Stimulated activated CD8-positive, alpha-beta memory T cell treated with anti-CD3 and anti-CD28 coated beads, Interleukin-12 subunit alpha, Interleukin-12 subunit beta, amount 100 ng/mL, for 24 hours (primary cell): ENCODE measurements around the gene KSR1.

Source experiments
- DNase-seq: peaks from one replicate; pipeline ENCODE4 v3.0.0-alpha.2; 2020; ENCODE audit errors: extremely low read depth

Gene KSR1

DNA sequence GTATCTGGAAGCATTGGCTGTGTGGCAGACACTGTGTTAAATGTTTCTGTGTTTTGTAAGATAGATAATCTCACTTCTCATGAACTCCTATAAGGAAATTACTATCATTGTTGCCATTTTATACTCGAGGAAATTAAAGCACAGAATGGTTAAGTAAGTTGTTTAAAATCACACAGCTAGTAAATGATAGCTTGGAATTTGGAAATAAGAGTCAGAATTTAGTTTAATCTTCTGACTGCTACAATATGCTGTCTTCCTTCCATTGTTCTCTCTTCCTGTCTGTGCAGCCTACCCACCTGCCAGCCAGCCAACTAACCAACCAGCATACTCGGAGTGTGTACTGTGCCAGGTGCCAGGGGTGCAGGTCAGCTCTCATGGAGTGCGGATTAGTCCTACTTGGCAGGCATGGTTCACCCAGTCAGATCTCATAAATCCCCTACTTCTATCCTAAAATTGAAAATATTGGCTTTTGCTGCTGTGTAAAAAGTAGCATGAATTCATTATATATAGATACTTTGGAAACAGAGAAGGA is 94.8 kb downstream of the KSR1 start:
- no peak for DNase-seq

DNA sequence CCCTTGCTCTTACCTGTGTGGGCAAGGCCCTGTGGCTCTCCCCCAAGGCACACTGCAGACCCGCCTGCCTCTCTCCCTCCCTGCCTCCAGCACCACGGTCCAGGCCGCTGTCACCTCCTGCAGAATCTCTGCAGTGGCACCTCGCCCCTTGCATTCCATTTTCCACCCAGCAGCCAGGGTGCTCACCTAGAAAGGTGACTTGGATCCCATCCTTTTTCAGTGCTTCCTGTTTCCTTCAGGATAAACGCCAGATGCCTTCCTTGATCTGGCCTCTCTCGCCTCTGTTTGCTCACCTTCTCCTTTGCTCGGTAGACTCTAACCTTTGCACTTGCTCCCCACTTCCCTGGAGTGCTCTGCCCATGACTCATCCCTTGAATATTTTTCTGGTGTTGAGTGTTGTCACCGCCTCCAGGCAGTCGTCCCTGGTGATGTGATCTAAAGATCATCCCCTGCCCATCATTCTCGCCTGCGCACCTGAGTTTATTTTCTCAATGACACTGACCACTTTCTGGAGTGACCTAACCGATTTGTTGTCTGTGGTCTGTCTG is 95.5 kb downstream of the KSR1 start:
- DNase-seq, result no peak

DNA sequence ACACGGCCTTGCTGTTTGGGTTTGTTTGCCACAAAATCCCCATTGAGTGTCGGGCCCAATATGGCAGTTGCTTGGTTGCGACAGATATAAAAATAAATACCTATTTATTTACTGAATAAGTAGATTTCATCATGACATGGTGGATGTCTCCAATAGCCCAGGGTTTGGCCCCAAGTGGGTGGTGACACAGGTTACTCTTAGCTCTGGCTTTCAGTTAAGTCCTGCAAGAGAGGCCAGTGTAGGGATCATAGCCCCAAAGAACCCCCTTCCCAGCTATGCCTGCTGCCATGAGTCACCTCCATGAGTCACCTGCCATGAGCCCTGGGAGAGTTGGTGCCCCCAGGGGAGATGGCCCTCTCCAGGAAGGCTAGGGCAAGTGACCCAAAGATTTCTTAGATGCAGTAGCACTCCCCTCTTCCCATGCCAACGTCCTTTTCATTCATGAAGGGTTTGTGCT is 96.1 kb downstream of the KSR1 start:
- no peak for DNase-seq

DNA sequence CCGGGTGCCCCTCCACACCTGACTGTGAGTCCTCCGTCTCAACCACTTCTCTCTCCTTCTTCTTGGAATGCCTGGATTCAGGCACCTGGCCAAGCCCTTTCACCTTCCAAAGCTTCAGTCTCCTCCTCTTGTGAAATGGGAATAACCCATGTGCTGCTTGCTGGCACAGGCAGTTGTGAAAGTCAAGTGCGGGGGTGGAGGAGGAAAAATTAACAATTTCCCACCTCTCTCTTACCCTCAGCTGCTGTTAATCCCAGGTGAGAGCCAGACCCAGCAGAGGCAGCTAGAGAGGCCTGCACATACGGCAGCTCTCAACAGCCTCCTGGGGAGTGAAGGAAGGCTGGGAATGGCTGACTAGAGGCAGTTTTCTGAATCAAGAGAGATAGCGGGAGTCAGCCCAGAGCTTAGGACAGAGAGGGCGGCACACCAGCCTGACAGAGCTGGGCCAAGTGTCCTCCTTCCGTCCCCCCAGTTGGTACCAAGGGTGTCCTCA is 96.8 kb downstream of the KSR1 start:
- DNase-seq, result no peak

DNA sequence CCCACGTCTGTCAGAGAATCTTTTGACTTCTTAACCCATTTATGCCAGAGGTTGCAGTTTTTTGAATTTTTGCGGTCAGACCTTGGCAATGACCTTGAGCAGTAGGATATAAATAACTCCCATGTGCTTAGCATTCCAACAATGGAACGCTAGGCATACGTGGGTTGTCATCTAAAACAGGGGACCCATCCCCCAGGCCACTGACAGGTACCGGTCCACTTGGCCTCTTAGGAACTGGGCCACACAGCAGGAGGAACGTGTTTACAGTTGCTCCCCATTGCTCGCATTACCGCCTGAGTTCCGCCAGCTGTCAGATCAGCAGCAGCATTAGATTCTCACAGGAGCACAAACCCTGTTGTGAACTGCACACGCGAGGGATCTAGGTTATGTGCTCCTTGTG is 97.9 kb downstream of the KSR1 start:
- DNase-seq, result no peak

DNA sequence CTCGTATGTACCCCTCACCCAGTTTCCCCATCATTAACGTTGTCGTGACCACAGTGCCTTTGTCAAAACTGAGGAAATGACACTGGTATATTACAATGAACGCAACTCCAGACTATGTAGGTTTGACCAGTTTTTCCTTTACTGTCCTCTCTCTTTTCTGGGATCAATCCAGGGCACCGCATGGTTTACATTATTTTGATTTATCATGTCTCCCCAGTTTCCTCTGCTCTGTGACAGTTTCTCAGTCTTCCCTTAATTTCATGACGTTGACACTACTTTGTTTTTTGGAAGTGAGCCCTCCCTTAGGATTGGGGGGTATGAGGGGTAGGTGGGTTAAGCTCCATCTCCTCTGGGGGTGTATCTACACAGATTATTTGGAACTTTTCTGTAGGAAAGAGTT is 98.7 kb downstream of the KSR1 start:
- no peak for DNase-seq

DNA sequence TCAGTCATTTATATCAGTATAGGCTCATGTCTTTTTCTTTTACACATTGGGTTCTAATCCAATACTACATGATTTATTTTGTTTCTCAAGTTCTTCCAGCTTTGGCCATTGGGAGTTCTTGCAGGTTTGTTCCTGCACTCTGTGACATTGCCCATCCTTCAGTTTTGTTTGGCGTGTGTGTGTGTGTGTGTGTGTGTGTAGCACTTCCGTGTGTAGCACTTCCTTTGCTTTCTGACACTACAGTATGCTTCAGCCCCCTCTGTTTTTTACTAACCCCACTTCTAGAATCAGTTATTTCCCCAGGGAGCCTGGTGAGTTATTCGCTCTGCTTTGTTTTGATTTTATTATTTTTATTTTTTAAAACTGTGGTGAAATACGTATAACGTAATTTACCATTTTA is 99.1 kb downstream of the KSR1 start:
- DNase-seq, result no peak

DNA sequence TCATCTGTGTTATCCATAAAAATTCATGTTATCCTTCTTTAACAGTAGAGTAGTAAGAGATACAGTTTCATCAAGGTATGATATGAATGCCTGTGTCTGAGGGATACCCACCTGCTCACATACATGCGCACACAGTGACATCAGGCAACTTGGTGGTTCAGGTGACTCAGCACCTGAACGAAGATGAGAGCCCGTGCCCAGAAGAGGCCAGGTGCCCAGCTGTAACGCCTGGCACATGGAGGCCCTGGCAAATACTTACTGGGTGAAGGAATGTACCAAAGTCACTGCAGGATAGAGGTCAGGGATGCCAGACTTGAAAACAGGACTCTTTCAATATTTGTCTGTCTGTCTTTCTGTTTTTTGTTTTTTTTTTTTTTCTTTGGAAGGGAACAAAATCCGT is 102.1 kb downstream of the KSR1 start:
- no peak for DNase-seq

DNA sequence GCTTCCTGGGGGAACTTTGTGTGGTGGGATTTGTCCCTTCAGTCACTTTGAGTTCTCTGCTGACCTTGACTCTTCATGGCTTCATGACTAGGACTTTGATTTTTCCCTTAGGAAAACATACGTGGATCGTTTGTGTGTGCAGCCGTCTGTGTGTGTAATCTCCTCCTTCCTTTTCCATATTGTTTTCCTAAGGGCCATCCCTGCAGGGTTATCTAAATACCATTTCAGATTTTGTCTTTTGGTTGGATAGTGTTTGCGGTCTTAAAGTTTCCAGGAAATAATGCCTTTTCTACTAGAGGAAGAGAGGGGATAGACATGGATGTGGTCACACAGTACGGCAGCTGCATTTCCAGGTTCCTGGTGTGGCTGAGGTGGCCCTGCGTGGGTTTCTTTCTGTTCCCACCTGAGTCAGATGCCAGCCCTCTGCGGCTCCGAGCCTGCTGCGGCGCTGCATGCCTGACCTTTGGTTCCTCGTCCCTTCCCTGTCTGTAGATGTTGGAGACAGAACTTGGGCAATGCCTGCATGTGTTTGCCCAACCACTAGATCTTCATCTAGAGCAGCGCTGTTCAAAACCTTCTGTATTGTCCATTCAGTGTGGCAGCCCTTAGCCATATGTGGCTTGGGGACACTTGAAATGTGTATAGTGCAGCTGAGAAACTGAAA is 102.7 kb downstream of the KSR1 start:
- no peak for DNase-seq

DNA sequence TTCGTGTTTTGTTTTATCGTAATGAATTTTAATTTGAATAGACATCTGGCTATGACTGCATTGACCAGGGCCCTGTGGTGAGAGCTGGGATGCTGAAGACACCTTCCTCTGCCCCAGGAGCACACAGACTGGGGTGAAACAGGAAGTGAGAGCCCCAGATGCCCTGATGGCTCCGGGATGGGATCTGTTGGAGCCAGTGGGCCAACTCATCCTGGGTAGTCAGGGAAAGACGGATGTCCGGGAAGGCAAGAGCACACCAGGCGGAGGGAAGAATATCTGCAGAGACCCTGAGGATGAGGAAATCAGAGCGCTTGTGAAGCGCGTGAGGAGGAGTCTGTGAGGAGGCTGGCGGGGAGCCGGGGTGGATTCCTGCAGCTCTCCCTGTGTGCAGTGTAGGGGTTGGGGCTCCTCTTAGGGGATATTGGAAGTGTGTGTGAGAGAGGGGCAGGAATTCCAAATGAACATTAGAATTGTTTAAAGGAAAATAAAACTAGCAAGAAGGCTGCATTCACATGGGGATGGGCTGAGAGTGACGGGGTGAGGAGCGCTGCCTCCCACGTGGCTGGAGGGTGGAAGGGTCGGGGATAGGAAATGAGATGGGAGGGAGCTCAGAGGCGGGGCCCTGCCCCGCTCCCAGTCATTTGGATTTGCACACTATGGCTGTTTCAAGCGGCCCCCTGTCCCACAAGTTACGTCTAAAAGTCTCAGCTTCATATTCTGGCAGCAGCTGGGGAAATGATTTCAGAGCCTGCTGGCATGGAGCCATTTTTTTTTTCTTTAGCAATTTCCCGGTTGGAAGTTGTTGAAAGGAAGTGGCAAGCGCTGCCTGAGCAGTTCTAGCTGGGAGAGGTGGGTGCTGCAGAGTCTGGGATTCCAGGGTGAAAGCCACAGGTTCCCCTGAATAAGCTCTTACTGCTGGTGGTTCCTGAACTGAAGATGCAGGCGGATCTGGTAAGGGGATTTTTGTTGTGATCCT is 103.5 kb downstream of the KSR1 start:
- no peak for DNase-seq

DNA sequence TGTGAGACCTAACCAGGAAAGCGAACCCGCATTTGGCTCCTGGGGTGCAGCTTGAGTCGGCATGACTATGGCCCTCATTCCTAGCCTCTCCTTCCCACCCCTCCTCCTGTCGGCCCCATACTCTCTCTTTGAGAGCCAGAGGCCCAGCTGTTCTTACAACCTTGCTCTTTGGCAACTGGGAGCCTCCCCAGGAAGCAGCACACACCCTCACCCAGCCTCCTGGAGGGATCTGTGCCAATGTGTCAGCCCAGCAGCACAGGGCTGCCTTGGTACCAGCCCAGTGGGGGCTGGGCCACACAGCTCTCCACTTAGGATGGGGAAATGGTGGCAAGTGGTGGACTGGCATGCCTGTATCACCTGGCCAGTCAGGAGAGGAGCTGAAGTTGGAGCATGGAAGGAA is 104.4 kb downstream of the KSR1 start:
- DNase-seq, result no peak

DNA sequence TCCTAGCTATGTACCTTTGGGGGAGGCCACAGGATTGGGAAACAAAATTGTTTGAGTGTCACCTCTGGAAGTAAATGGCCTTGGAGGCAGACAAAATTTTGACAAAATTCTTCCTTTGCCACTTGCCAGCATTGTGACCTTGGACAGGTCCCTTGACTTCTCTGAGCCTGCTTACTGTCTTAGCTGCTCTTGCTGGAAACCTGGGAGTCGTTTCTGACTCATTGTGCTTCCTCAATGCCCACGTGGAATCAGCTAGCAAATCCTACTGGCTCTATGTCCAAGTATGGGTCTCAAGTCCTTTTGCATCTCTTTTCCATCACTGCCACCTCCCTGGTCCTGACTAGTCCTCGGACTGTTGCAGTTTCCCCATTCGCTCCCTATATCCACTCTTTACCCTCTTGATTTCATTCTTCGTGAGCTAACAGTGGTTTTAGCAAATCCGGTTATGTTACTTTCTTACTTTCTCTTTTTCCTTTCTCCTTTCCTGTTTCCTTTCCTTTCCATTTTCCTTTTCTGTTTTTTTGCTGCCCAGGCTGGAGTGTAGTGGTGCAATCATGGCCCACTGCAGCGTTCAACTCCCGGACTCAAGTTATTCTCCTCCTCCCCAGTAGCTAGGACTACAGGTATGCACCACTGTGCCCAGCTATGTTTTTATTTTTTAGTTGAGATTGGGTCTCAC is 106.7 kb downstream of the KSR1 start:
- no peak for DNase-seq

DNA sequence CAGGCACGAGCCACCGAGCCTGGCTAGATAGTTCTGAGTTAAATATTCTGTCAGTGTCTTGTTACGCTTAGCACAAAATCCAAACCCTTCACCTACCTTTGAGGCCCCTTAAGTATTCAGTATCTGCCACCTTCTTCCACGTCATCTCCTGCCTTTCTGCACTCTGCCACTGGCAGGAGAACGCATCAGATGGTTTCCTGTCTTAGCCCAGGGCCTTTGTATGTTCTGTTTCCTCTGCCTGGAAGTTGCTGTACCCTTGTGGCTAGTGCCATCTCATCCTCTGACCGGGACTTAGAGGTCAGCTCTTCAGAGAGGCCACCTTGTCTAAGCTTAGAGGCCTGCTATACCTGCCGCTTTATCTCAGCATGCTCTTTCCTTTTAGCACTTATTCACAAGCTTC is 107.3 kb downstream of the KSR1 start:
- DNase-seq, result no peak

DNA sequence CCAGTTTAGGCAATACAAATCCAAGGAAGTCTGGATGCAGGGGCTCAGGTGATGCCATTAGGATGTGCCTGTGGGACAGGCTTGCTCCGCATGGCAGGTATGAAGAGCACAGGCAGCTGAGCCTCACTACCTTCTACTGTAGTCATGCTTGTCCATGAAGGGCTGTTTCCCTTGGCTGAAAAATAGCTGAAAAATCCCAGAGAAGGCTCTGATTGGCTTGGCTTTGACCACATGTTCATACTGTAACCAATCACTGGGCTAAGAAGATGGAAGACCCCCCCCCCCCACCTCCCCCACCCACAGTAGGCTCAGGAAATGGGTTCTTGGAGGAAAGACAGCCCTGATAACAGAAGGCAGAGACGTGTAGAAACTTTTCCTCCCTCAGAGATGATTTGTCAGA is 108.2 kb downstream of the KSR1 start:
- no peak for DNase-seq

DNA sequence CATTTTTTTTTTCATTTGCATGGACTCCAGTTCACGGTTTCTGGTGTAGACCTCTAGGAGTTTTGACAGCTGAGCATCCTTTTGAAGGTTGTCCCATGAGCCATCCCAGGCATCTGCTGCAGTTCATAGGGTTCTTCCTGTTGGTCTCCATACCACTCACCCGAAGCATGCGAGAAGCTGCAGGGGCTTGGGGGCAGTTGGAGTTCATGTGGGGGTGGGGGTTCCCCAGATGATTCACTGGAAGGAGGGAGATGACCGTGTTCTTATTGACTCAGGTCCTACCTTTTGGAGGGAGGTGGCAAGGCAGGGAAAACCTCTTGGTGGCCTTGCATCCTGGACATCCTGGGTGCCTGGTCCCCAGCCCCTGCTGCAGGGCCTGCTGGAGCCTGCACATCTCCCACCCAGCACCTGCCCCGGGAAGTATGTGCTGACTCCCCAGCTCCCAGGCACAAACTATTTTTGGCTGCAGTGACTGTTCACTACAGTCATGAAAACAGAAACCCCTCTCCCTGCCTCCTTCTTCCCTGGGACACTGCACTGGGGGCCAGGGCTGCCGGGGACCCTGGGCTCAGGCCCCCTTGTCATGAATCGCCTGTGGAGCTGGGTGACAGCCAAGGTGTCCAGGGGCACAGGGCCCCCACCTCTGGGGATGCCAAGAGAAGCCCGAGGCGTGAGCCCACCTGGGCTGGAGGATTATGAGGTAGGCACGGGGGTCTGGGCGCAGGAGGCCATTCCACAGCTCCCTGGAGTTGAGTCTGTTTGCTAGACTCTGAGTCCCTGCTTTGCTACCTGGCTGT is 109.8 kb downstream of the KSR1 start:
- DNase-seq, result peak; percentile 17

DNA sequence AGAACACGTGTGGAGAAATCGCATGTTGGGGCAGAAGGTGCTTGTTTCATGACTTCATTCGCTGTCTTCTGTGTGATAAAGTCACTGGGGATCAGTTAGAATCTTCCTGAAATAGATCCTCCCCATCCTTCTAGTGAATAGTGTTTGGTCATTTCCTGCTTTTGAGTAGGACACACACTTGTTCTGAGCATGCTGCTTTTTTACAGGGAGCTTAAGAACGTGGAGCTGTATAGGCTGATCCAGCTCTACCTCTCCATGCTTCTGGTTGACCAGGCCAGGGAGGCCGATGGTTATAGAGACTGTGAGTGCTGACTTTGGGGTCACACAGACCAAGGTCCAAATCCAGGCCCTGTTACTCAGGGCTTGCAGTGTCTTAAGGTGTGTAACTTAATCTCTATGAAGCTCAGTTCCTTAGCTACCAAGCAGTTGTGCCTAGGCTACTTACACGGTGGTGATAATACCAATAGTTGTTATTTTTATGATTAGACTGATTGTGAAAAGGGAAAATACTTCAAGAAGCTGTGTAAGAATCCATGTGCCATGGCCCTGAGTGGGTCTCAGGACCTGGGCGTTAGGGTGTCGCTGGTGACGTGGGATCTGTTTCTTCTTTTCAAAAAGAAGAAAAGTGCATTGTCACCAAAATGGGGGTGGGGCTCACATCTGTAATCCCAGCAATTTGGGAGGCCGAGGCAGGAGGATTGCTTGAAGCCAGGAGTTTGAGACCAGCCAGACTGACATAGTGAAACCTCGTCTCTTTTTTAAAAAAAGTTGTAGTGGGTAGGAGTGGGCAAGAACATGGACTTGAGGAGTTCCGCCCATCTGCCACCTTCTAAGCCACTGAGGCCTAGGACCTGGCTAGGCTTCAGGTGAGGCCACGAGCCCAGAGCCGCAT is 110.7 kb downstream of the KSR1 start:
- no peak for DNase-seq

DNA sequence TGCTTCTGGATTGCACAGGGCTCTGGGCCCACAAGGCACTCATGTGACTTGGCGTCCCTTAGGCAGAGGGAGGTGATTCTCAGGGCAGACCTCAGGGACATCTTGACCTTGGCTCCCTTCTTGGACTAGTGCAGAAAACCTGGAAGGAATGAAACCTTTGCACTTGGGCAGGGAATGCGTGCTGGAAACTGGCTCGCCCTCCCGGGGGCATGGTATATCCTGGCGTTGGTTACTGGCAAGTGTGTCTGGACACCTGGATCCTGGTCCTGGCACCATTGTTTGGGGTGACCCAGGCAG is 111.3 kb downstream of the KSR1 start:
- no peak for DNase-seq

DNA sequence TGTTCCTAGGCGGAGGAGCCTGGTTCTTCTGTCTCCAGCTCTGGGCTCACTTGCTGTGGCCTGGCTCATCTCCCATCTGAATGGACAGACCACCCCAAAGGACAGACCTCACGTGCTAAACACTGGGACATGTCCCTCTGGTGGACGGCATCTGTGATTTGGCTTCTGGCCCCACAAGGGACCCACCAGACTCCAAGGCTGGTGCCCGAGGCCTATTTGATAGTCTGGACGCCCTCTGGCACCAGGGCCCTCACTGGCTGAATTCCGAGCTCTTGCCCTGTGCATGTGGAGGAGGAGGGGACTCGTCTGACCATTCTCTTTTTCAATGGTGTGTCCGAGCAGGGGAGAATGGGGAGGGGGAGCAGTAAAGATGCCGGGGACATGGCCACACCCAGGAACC is 112.0 kb downstream of the KSR1 start:
- DNase-seq, result no peak

DNA sequence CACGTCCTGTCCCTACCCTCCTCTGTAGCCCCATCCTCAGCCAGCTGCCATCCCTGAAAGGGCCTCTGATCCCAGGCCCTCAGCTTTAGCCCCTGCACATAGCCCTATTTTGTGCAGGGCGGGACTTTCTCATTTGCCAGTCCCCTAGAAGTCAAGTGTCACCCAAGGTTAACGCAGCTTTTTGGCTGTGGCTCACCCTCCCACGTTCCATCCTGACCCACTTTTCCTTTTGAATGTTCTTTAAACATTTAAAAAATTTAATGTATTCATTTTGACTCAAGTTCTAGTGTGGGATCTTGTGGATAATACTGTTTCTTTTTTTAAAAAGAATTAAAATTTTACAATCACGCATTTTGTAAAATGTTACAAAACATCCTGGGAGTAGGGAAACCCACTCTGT is 112.6 kb downstream of the KSR1 start:
- DNase-seq, result no peak

DNA sequence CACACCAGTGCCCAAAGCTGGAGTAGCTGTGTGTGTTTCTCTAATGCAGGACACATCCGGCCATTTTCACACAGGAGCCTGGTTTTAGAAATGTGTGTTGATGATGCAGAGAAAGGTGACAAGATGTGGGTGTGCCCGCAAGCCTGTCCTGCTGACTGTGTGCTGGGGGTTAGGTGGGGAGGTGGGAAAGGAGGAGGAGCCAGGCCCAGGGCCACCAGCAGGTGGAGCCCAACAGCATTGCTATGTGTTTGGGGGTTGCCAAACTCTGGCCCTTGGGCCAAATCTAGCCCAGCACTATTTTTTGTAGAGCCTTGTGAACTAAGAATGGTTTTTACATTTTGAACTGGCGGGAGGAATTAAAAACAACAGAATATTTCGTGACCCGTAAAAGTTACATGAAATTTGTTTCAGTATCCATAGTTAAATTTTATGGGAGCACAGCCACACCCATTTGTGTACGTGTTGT is 113.0 kb downstream of the KSR1 start:
- DNase-seq, result peak; percentile 23
